ENCODE results near the gene UBE2S.

Gene UBE2S

DNA sequence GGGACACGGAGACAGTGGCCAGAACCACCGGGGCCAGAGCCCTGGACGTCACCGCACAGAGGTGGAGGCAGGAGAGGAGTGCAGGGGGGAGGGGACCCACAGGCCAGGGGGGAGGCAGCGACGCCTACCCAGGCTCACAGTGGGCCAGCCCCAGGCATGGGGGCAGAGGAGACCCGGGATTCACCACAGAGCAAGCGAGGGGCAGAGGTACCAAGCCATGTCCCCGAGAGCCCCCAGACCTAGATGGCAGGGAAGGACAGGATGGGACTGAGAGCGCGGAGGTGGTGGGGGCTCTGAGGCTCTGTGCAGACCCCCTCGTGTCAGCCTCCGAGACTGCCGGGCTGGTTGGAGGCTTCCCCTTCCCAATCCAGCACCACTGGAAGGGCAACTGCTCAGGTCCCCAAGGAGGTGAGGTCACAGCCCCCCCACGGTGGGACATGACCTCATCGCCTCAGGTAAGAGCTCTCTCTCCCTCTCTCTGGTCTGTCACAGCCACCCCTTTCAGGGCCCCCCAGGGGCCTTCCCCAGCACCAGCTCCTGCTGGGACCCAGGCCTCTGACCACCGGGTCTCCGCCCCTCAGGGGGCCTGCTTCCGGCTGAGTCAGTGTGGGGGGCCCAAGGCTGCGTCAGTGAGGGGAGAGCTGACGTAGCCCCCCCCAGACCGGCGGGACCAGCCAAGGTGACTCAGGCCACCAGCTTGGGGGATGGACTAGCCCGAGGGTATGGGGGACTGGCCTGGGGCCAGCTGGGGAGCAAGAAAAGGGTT lies 35.1 kb downstream of the UBE2S start:
- Mint-ChIP-seq H3K4me3 (no peak overlapping the region), H3K36me3 (ENCODE audit: low read depth) (peaks cover 2% of the 10 kb centered on the region), H3K4me1 (peaks cover 22% of the 10 kb centered on the region), H3K27ac (no peak overlapping the region), H3K9me3 (no peaks in the 10 kb centered on the region), H3K27me3 (peaks cover 41% of the 10 kb centered on the region)
- ATAC-seq (peak; percentile 65), DNase-seq (peak; percentile 53)

DNA sequence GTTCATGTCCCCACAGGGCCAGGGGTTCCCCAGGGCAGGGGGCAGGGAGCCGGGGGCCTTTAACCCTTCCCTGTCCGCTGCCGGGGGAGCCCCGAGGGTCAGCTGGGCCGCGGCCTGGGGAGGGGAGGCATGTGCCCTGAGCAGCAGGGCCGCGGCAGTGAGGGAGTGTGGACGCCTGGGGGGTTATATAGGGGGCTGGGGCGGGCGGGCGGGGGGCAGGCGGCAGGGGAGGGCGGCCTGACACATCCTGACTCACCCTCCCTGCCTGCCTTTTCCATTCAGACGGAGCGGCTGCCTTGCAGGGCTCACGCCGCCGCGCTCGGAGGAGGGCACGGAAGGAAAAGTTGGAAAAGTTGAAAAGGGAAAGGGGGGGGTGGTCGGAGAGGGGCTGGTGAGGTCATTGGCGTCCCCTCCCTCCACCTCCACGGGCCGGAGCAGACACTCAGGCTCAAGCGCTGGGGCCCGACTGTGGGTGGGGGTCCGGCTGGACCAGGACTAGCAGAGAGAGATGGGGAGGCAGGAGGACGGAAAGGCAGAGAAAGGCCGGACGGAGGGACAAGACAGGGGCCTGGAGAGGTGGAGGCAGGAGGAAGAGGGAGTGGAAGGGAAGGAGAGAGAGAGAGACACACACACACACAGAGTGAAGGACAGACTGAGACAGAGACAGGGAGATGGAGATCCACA lies 37.1 kb downstream of the UBE2S start, which contains the start of gene IL11:
Gene IL11, minus strand, starts transcription at position 159 of the 684 bp plus-strand sequence. Its CDS starts 153 bp downstream, at position 6.
- no peak for ATAC-seq
- Mint-ChIP-seq H3K27ac (no peak within 1 kb of the TSS), H3K27me3 (peaks cover 40% of the 10 kb centered on the region), H3K9me3 (no peaks in the 10 kb centered on the region), H3K36me3 (ENCODE audit: low read depth) (peaks cover 2% of the 10 kb centered on the region), H3K4me1 (peaks cover 22% of the 10 kb centered on the region), H3K4me3 (peak within 1 kb of the TSS; percentile 71)
- DNase-seq = no peak

DNA sequence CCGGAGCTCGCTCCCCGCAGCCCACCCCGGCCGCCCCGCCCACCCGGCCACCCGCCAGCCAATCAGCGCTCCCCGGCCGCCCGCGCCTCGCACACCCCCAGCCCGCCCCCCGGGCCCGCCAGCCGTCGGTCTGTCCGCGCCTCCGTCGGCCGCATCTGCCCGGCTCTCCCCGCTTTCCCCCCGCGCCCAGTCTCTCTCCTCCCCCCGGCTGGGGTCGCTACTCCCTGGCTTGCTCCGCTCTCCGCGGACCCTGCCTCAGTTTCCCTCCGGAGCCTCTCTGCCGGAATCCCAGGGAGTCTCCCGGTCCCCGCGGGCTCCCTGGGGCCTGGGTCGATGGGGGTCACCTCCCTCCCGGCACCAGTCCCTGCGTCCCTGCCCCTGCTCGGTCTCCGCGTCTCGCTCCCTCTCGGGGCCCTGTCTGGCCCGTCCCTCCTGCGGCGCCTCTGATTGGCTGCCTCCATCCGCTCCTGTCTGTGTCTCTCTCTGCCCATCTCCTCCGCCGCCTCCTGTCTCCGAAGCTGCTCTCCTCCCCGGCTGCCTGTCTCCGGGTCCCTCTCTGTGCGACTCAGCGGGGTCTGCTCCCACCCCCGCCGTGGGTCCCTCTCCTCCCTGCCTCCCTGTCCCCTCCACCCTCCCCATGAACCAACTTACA lies 37.8 kb downstream of the UBE2S start:
- peaks cover 38% of the 10 kb centered on the region for H3K27me3 Mint-ChIP-seq
- H3K27ac Mint-ChIP-seq = no peak overlapping the region
- no peaks in the 10 kb centered on the region for H3K9me3 Mint-ChIP-seq
- H3K4me3 Mint-ChIP-seq = peak overlapping the region; percentile 71
- H3K36me3 Mint-ChIP-seq (ENCODE audit: low read depth) = peaks cover 2% of the 10 kb centered on the region
- DNase-seq = peak; percentile 50
- ATAC-seq = peak; percentile 63
- H3K4me1 Mint-ChIP-seq = peaks cover 22% of the 10 kb centered on the region

DNA sequence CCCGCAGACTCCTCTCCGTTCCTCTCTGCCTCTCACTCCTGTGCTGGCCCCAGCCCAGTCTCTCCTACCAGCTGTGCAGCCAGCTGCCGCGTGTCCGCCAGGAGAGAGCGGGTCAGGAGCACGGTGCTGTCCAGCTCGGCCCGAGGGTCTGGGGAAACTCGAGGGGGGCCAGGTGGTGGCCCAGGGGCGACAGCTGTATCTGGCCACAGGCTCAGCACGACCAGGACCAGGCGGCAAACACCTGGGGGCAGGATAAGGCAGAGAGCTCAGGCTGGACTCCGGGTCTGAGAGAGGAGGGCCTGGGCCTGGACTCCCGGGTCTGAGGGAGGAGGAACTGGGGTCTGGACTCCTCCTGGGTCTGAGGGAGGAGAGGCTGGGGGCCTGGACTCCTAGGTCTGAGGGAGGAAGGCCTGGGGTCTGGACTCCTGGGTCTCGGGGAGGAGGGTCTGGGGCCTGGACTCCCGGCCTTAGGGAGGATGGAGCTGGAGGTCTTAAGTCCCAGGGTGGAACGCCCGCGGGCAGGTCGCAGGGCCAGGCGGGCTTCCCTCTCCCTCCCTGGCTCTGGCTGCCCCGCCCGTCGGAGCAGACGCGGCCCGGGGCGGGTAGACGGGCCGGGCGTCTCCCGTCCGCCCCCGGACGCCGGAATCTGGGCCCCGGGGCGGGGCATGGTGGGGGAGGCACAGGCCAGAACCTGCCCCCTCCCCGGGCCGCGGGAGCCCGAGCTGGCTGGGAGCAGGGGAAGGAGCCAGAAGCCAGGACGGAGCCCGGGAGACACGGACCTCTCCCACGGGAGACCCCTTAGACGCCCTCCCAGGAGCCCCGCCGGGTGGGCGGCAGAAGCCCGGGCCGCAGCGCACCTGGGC lies 38.7 kb downstream of the UBE2S start:
- DNase-seq (no peak), ATAC-seq (no peak)

DNA sequence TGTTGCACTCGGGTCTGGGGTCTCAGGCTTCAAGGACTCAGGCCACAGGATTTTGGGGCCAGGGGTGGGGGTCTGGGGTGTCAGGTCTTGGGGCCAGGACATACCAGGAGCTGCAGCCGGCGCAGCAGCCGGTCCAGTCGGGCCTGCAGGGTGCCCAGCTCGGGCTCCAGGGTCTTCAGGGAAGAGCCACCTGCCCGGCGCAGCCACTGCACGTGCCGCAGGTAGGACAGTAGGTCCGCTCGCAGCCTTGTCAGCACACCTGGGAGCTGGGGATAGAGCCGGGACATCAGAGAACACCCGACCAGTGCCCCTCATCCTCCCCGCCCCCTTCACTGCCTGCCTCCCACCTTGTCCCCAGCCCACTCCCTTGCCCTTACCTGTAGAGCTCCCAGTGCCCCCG lies 39.5 kb downstream of the UBE2S start:
- Mint-ChIP-seq H3K4me1 (peaks cover 17% of the 10 kb centered on the region), H3K4me3 (no peak overlapping the region), H3K27ac (no peak overlapping the region), H3K36me3 (ENCODE audit: low read depth) (peaks cover 2% of the 10 kb centered on the region), H3K9me3 (no peaks in the 10 kb centered on the region), H3K27me3 (peaks cover 31% of the 10 kb centered on the region)
- DNase-seq (no peak), ATAC-seq (no peak)

More for the DNA sequence above, 38.7 kb downstream of the UBE2S start:
- Mint-ChIP-seq H3K36me3 (ENCODE audit: low read depth) (peaks cover 2% of the 10 kb centered on the region), H3K9me3 (no peaks in the 10 kb centered on the region), H3K27ac (no peak overlapping the region), H3K4me1 (peaks cover 22% of the 10 kb centered on the region), H3K4me3 (no peak overlapping the region), H3K27me3 (peaks cover 37% of the 10 kb centered on the region)

GRCh38 chr19:55366790-55367189 lies 40.8 kb downstream of the UBE2S start:
- ATAC-seq (no peak), DNase-seq (no peak)
- Mint-ChIP-seq H3K4me1 (peaks cover 12% of the 10 kb centered on the region), H3K27me3 (peaks cover 23% of the 10 kb centered on the region), H3K9me3 (no peaks in the 10 kb centered on the region), H3K27ac (no peak overlapping the region), H3K4me3 (no peak overlapping the region), H3K36me3 (ENCODE audit: low read depth) (peaks cover 2% of the 10 kb centered on the region)

GRCh38 chr19:55365964-55366363 lies 41.6 kb downstream of the UBE2S start:
- H3K27me3 Mint-ChIP-seq = peaks cover 15% of the 10 kb centered on the region
- no peaks in the 10 kb centered on the region for H3K9me3 Mint-ChIP-seq
- ATAC-seq (no peak), DNase-seq (no peak)
- peaks cover under 1% of the 10 kb centered on the region for H3K36me3 Mint-ChIP-seq (ENCODE audit: low read depth)
- H3K27ac Mint-ChIP-seq = no peak overlapping the region
- H3K4me3 Mint-ChIP-seq = no peak overlapping the region
- peaks cover 10% of the 10 kb centered on the region for H3K4me1 Mint-ChIP-seq

DNA sequence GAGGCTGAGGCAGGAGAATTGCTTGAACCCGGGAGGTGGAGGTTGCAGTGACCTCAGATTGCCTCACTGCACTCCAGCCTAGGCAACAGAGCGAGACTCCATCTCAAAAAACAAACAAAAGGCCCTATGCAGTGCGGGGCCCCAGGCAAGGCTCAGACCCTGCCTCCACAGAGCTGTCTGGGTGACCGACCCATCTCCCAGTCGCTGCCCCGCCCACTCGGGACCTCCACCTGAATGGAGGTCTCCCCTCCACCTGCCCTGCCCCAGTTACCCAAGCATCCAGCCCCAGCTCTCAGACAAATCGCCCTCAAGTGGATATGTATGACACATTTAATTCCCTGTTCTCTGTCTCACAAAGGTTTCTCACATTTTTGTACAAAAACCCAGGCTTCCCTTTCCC lies 42.3 kb downstream of the UBE2S start:
- Mint-ChIP-seq H3K9me3 (no peaks in the 10 kb centered on the region), H3K4me1 (peaks cover 4% of the 10 kb centered on the region), H3K27me3 (peaks cover 9% of the 10 kb centered on the region), H3K36me3 (ENCODE audit: low read depth) (no peaks in the 10 kb centered on the region), H3K4me3 (no peak overlapping the region), H3K27ac (no peak overlapping the region)
- no peak for ATAC-seq
- DNase-seq = no peak

- ATAC-seq = no peak
- no peak within 1 kb of the TSS for H3K4me3 Mint-ChIP-seq
- DNase-seq = no peak
- H3K36me3 Mint-ChIP-seq (ENCODE audit: low read depth) = no peaks in the 10 kb centered on the region
- H3K27ac Mint-ChIP-seq = no peak within 1 kb of the TSS
- peaks cover 4% of the 10 kb centered on the region for H3K27me3 Mint-ChIP-seq
- no peaks in the 10 kb centered on the region for H3K9me3 Mint-ChIP-seq
- no peaks in the 10 kb centered on the region for H3K4me1 Mint-ChIP-seq
Measured at GRCh38 chr19:55362990-55363716, 44.4 kb downstream of the UBE2S start, which contains the start of gene GARIN5B. Gene GARIN5B (minus strand): TSS chr19:55363260. CDS start chr19:55363066, 194 bp downstream.

- no peak for ATAC-seq
- Mint-ChIP-seq H3K27ac (no peak overlapping the region), H3K9me3 (no peaks in the 10 kb centered on the region), H3K36me3 (ENCODE audit: low read depth) (no peaks in the 10 kb centered on the region), H3K4me1 (no peaks in the 10 kb centered on the region), H3K4me3 (no peak overlapping the region), H3K27me3 (peaks cover 2% of the 10 kb centered on the region)
- no peak for DNase-seq
Measured at GRCh38 chr19:55362174-55362989, 45.2 kb downstream of the UBE2S start.

- H3K4me1 Mint-ChIP-seq = no peaks in the 10 kb centered on the region
- no peaks in the 10 kb centered on the region for H3K36me3 Mint-ChIP-seq (ENCODE audit: low read depth)
- no peak overlapping the region for H3K27ac Mint-ChIP-seq
- no peak for ATAC-seq
- H3K4me3 Mint-ChIP-seq = no peak overlapping the region
- DNase-seq = no peak
- H3K9me3 Mint-ChIP-seq = no peaks in the 10 kb centered on the region
- H3K27me3 Mint-ChIP-seq = peaks cover 12% of the 10 kb centered on the region
Measured at GRCh38 chr19:55360902-55361301, 46.7 kb downstream of the UBE2S start.

GRCh38 chr19:55358943-55359908 lies 48.4 kb downstream of the UBE2S start:
- H3K4me3 Mint-ChIP-seq = no peak overlapping the region
- peaks cover 21% of the 10 kb centered on the region for H3K27me3 Mint-ChIP-seq
- ATAC-seq (no peak), DNase-seq (no peak)
- no peaks in the 10 kb centered on the region for H3K4me1 Mint-ChIP-seq
- no peaks in the 10 kb centered on the region for H3K9me3 Mint-ChIP-seq
- no peaks in the 10 kb centered on the region for H3K36me3 Mint-ChIP-seq (ENCODE audit: low read depth)
- H3K27ac Mint-ChIP-seq = no peak overlapping the region

Data from activated naive CD8-positive, alpha-beta T cell treated with anti-CD3 and anti-CD28 coated beads, Interleukin-2, amount 50 U/mL, for 24 hours (primary cell).